Thyroid gland (tissue), 4 donors: ENCODE data around the gene ITGA8.

Experiments used
- CTCF ChIP-seq, 6 experiments: fragments of 200-600 bp in 3 of 6; fragments of 450-650 bp in 3 of 6; sonication (generic) in 3 of 6; IDR thresholded peaks; one replicate each; pipeline ENCODE4 v1.5.1; 2016 to 2019; ENCODE audit warnings: antibody characterized with exemption in 6 of 6, mild to moderate bottlenecking in 2 of 6, inconsistent platforms in 1 of 6, moderate library complexity in 1 of 6
- POLR2A ChIP-seq, 2 donors: fragments of 450-650 bp; IDR thresholded peaks; one replicate each; pipeline ENCODE4 v1.6.1; 2017; ENCODE audit warnings: antibody characterized with exemption in 2 of 2, mild to moderate bottlenecking in 2 of 2, moderate library complexity in 1 of 2

GRCh38 chr10:15737656-15738055 lies 17.9 kb upstream of the ITGA8 start:
- no peak for TF ChIP-seq CTCF (IDR thresholded peaks at IDR 0.05)
- TF ChIP-seq POLR2A (IDR thresholded peaks at IDR 0.05), result no peak
